ENCODE measurements around the gene BIK. TPM values are rescaled to one million over a fixed set of nuclear protein-coding genes. Genes with fewer than 3 reads are reported as not detected.
"Not testable (repeated sequence)": the region's sequence is repeated elsewhere in the genome, so short reads cannot be mapped to it uniquely, and the experiment has no call there.

Gene BIK
- total and polyA plus RNA-seq, 10 donors, result 1.1 to 14.2 (median 2.3) TPM

GRCh38 chr22:43142880-43143562 lies 32.5 kb downstream of the BIK start, which contains the start of gene MCAT:
TSS of gene MCAT (minus strand) at chr22:43143398. CDS start at chr22:43143348, 50 bp downstream.
- Histone ChIP-seq H3K4me1 (peaks cover 7 to 71% (median 40%) of the 10 kb centered on the region in 6 donors), H3K27me3 (replicated peaks in 1 of 7) (no peaks in the 10 kb centered on the region)
- intact Hi-C loops (cut with DNase I; ENCODE audit: low total_unique reads), result no loop called here

GRCh38 chr22:43144949-43145348 lies 34.4 kb downstream of the BIK start:
- Histone ChIP-seq H3K27ac (peak overlapping the region in 2 of 8 donors; percentile 87 to 96), H3K4me3 (no peak overlapping the region), H3K36me3 (peaks cover 0 to 12% (median 4%) of the 10 kb centered on the region in 6 donors), H3K27me3 (replicated peaks in 1 of 7) (no peaks in the 10 kb centered on the region), H3K4me1 (peaks cover 7 to 88% (median 53%) of the 10 kb centered on the region in 6 donors), H3K9me3 (no peaks in the 10 kb centered on the region)
- TF ChIP-seq POLR2A (IDR thresholded peaks at IDR 0.05), result no peak
- TF ChIP-seq POLR2AphosphoS5 (IDR thresholded peaks at IDR 0.05), result no peak
- TF ChIP-seq, protein P1, sequence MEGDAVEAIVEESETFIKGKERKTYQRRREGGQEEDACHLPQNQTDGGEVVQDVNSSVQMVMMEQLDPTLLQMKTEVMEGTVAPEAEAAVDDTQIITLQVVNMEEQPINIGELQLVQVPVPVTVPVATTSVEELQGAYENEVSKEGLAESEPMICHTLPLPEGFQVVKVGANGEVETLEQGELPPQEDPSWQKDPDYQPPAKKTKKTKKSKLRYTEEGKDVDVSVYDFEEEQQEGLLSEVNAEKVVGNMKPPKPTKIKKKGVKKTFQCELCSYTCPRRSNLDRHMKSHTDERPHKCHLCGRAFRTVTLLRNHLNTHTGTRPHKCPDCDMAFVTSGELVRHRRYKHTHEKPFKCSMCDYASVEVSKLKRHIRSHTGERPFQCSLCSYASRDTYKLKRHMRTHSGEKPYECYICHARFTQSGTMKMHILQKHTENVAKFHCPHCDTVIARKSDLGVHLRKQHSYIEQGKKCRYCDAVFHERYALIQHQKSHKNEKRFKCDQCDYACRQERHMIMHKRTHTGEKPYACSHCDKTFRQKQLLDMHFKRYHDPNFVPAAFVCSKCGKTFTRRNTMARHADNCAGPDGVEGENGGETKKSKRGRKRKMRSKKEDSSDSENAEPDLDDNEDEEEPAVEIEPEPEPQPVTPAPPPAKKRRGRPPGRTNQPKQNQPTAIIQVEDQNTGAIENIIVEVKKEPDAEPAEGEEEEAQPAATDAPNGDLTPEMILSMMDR (IDR thresholded peaks at IDR 0.05 in 8 of 11, conservative IDR thresholded peaks at IDR 0.05 in 3 of 11), result no peak
- 83 to 93% (median 90%) methylated on average over 3 of the region's 3 CpGs for WGBS, 5 donors
- intact Hi-C loops (cut with DNase I; ENCODE audit: low total_unique reads), result no loop called here
- DNase-seq, result no peak

More at GRCh38 chr22:43142880-43143562, 32.5 kb downstream of the BIK start, which contains the start of gene MCAT:
- H3K27ac ChIP-seq, result peak within 1 kb of the TSS; percentile 23 to 92 (median 87)
- no peaks in the 10 kb centered on the region for H3K9me3 ChIP-seq
- peak; percentile 97 for DNase-seq
- H3K4me3 ChIP-seq, result peak within 1 kb of the TSS; percentile 74 to 99 (median 97)
- H3K36me3 ChIP-seq, result peaks cover 0 to 32% (median 11%) of the 10 kb centered on the region in 6 donors
- WGBS, 5 donors, result 0 to 1% (median 0%) methylated on average over 21 to 83 of the region's 83 CpGs
- TF ChIP-seq POLR2A (IDR thresholded peaks at IDR 0.05), result peak in 1 of 3 donors; percentile 37
- peak; percentile 90 to 94 (median 92) for TF ChIP-seq POLR2AphosphoS5 (IDR thresholded peaks at IDR 0.05)
- TF ChIP-seq, protein P1 (IDR thresholded peaks at IDR 0.05 in 8 of 11, conservative IDR thresholded peaks at IDR 0.05 in 3 of 11), result peak in 1 of 11 experiments; percentile 8

DNA sequence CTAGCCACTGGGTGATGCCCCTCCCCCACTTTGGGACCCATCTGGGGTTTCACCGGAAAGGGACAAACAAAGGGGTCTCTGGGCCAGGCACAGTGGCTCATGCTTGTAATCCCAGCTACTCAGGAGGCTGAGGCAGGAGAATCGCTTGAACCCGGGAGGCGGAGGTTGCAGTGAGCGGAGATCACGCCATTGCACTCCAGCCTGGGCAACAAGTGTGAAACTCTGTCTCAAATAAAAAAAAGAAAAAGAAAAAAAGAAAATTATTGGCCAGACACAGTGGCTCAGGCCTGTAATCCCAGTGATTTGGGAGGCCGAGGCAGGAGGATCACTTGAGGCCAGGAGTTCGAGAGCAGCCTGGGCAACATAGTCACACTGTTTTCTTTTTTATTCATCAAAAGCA lies 34.8 kb downstream of the BIK start:
- H3K4me1 ChIP-seq, result peaks cover 7 to 91% (median 54%) of the 10 kb centered on the region in 6 donors
- H3K36me3 ChIP-seq; H3K9me3 ChIP-seq; H3K4me3 ChIP-seq; H3K27me3 ChIP-seq (replicated peaks in 1 of 7); DNase-seq; intact Hi-C loops (cut with DNase I; ENCODE audit: low total_unique reads): not testable (repeated sequence)
- H3K27ac ChIP-seq, result peak overlapping the region in 5 of 8 donors; percentile 67 to 96 (median 87)
- WGBS, 5 donors, result 92 to 98% (median 96%) methylated on average over 8 of the region's 8 CpGs

DNA sequence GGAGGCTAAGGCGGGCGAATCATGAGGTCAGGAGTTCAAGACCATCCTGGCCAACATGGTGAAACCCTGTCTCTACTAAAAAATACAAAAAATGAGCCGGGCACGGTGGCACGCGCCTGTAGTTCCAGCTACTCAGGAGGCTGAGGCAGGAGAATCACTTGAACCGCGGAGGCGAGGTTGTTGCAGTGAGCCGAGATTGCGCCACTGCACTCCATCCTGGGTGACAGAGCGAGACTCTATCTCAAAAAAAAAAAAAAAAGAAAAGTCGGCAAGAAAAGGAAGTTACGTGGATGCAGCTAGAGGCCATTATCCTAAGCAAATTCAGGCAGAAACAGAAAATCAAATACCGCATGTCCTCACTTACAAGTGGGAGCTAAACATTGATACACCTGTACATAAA lies 35.8 kb downstream of the BIK start:
- peak in 1 of 3 donors; percentile 26 for TF ChIP-seq POLR2AphosphoS5 (IDR thresholded peaks at IDR 0.05)
- Histone ChIP-seq H3K27ac (peak overlapping the region in 7 of 8 donors; percentile 67 to 96 (median 82)), H3K4me1 (peaks cover 12 to 93% (median 60%) of the 10 kb centered on the region in 6 donors), H3K4me3 (peak overlapping the region in 1 of 8 donors; percentile 30)
- DNase-seq, result peak; percentile 87
- H3K9me3 ChIP-seq; H3K36me3 ChIP-seq; intact Hi-C loops (cut with DNase I; ENCODE audit: low total_unique reads); H3K27me3 ChIP-seq (replicated peaks in 1 of 7): not testable (repeated sequence)
- WGBS, 5 donors, result 53 to 83% (median 73%) methylated on average over 15 of the region's 15 CpGs

- Histone ChIP-seq H3K27ac (peak overlapping the region in 7 of 8 donors; percentile 67 to 96 (median 82)), H3K36me3 (no peaks in the 10 kb centered on the region), H3K4me1 (peaks cover 12 to 93% (median 58%) of the 10 kb centered on the region in 6 donors), H3K4me3 (peak overlapping the region in 2 of 8 donors; percentile 9 to 44), H3K9me3 (no peaks in the 10 kb centered on the region), H3K27me3 (replicated peaks in 1 of 7) (peaks cover 0 to 10% (median 0%) of the 10 kb centered on the region in 7 donors)
- intact Hi-C loops (cut with DNase I; ENCODE audit: low total_unique reads), result no loop called here
- no peak for DNase-seq
- TF ChIP-seq, protein P1 (IDR thresholded peaks at IDR 0.05 in 8 of 11, conservative IDR thresholded peaks at IDR 0.05 in 3 of 11), result no peak
- TF ChIP-seq POLR2AphosphoS5 (IDR thresholded peaks at IDR 0.05), result peak in 1 of 3 donors; percentile 27
- 23 to 57% (median 43%) methylated on average over 8 of the region's 8 CpGs for WGBS, 5 donors
These were observed 37.3 kb downstream of the BIK start for GRCh38 chr22:43147821-43148220.

All from spleen (tissue), 11 donors.